GM23338 (cell line): Measurements from ENCODE around the gene HSD17B2. TPM values are rescaled to one million over a fixed set of nuclear protein-coding genes. Genes with fewer than 3 reads are reported as not detected.

Experiments
- ATAC-seq: fragments of 200-7000 bp; cut with Tn5 transposase; 3 replicates; pipeline ENCODE4 v1.9.1; 2020
- DNase-seq: peaks from one replicate; pipeline ENCODE4 v3.0.0-alpha.2; 2015; ENCODE audit warnings: low spot score
- H2AFZ ChIP-seq: fragments of 200-600 bp; sonication (generic); 2 replicates; pipeline ENCODE4 v1.8.0; 2016; ENCODE audit warnings: antibody characterized with exemption, mild to moderate bottlenecking, moderate library complexity
- H3F3A ChIP-seq: fragments of 200-600 bp; sonication (generic); replicated peaks from 2 replicates; pipeline ENCODE4 v1.8.0; 2017; ENCODE audit warnings: antibody characterized with exemption, mixed run types, low read depth
- H3K27ac ChIP-seq: fragments of 200-600 bp; sonication (generic); 2 replicates; pipeline ENCODE4 v1.6.1; 2016; ENCODE audit warnings: low read depth
- H3K27me3 ChIP-seq: fragments of 200-600 bp; sonication (generic); 2 replicates; pipeline ENCODE4 v1.8.0; 2016; ENCODE audit warnings: mild to moderate bottlenecking, mixed run types, moderate library complexity; ENCODE audit not compliant: insufficient read depth
- H3K36me3 ChIP-seq: fragments of 200-600 bp; sonication (generic); 2 replicates; pipeline ENCODE4 v1.8.0; 2016; ENCODE audit warnings: mild to moderate bottlenecking; ENCODE audit not compliant: insufficient read depth
- H3K4me1 ChIP-seq: fragments of 200-600 bp; sonication (generic); 2 replicates; pipeline ENCODE4 v1.8.0; 2016; ENCODE audit warnings: mild to moderate bottlenecking, moderate library complexity; ENCODE audit not compliant: insufficient read depth
- H3K4me2 ChIP-seq: fragments of 200-600 bp; sonication (generic); 2 replicates; pipeline ENCODE4 v1.7.1; 2017; ENCODE audit warnings: mixed run types
- H3K4me3 ChIP-seq: fragments of 200-600 bp; sonication (generic); 2 replicates; pipeline ENCODE4 v1.6.1; 2016; ENCODE audit warnings: mixed run types
- H3K79me2 ChIP-seq: fragments of 200-600 bp; sonication (generic); replicated peaks from 2 replicates; pipeline ENCODE4 v1.8.0; 2017; ENCODE audit warnings: mild to moderate bottlenecking; ENCODE audit not compliant: insufficient read depth
- H3K9me2 ChIP-seq: fragments of 200-600 bp; sonication (generic); 2 replicates; pipeline ENCODE4 v1.8.0; 2017; ENCODE audit not compliant: insufficient read depth
- H4K20me1 ChIP-seq: fragments of 200-600 bp; sonication (generic); replicated peaks from 2 replicates; pipeline ENCODE4 v1.8.0; 2017; ENCODE audit warnings: mild to moderate bottlenecking; ENCODE audit not compliant: insufficient read depth
- H3K27ac Mint-ChIP-seq: 2 replicates; pipeline ENCODE4 v1.8.0; 2020; ENCODE audit warnings: inconsistent platforms, mild to moderate bottlenecking, moderate library complexity, mixed read lengths
- H3K27me3 Mint-ChIP-seq: 3 replicates; pipeline ENCODE4 v1.8.0; 2022; ENCODE audit warnings: low read depth, mild to moderate bottlenecking, moderate library complexity, mixed read lengths, inconsistent platforms; ENCODE audit not compliant: insufficient read depth, poor library complexity
- H3K36me3 Mint-ChIP-seq: 3 replicates; pipeline ENCODE4 v1.8.0; 2021; ENCODE audit warnings: low read depth, mild to moderate bottlenecking, inconsistent platforms, moderate library complexity, mixed read lengths
- H3K4me1 Mint-ChIP-seq: 3 replicates; pipeline ENCODE4 v1.8.0; 2020; ENCODE audit warnings: mild to moderate bottlenecking, inconsistent platforms, mixed read lengths
- H3K4me3 Mint-ChIP-seq: 3 replicates; pipeline ENCODE4 v1.8.0; 2021; ENCODE audit warnings: moderate library complexity, mild to moderate bottlenecking, inconsistent platforms, mixed read lengths
- H3K9me3 Mint-ChIP-seq: 3 replicates; pipeline ENCODE4 v1.8.0; 2020; ENCODE audit warnings: moderate library complexity, mild to moderate bottlenecking, inconsistent platforms, mixed read lengths
- CREB1 ChIP-seq: fragments of 250-450 bp; sonication (Bioruptor Pico); IDR thresholded peaks from 2 replicates; pipeline ENCODE4 v1.5.0; 2020; ENCODE audit warnings: low read depth, mild to moderate bottlenecking, moderate library complexity
- POLR2AphosphoS5 ChIP-seq: IDR thresholded peaks from 2 replicates; pipeline ENCODE4 v1.6.1; 2016; ENCODE audit warnings: antibody characterized with exemption, low read depth
- REST ChIP-seq: IDR thresholded peaks from one replicate; pipeline ENCODE4 v1.6.1; 2018; ENCODE audit warnings: antibody characterized with exemption; ENCODE audit not compliant: unreplicated experiment
- STAT1 ChIP-seq: IDR thresholded peaks from one replicate; pipeline ENCODE4 v1.6.1; 2016; ENCODE audit warnings: antibody characterized with exemption; ENCODE audit not compliant: unreplicated experiment
- ZNF114 ChIP-seq: fragments of 250-450 bp; sonication (Bioruptor Pico); IDR thresholded peaks from 2 replicates; pipeline ENCODE4 v1.5.0; 2020; ENCODE audit warnings: mild to moderate bottlenecking, moderate library complexity
- ZNF462 ChIP-seq: fragments of 250-450 bp; sonication (Bioruptor Pico); IDR thresholded peaks from 2 replicates; pipeline ENCODE4 v1.5.0; 2020; ENCODE audit warnings: mild to moderate bottlenecking, moderate library complexity
- polyA plus RNA-seq: library from polyadenylated mRNA; unstranded; fragments of >200 nt; fragmentation: Nextera tagmentation; extraction: Ambion mirVana; gene quantifications from 2 replicates; pipeline ENCODE4 v1.2.1, GENCODE V29; 2016
- total RNA-seq: library from RNA; depleted of rRNA; stranded (reverse); fragments of >200 nt; shearing (Covaris generic); gene quantifications from 2 replicates; pipeline ENCODE4 v1.2.3, GENCODE V29; 2014

HSD17B2 gene
- total and polyA plus RNA-seq, 2 experiments from 2014 or later: 0.29 TPM; not detected in 1

GRCh38 chr16:82129881-82130280 lies 94.8 kb downstream of the HSD17B2 start:
- Mint-ChIP-seq H3K4me3 (no peak overlapping the region), H3K4me1 (peaks cover 12% of the 10 kb centered on the region), H3K36me3 (no peaks in the 10 kb centered on the region; the same call in 1 of the 3 replicates), H3K27ac (no peak overlapping the region), H3K9me3 (no peaks in the 10 kb centered on the region; the same call in 2 of the 3 replicates), H3K27me3 (no peaks in the 10 kb centered on the region)
- no peak for ATAC-seq
- Histone ChIP-seq H3K36me3 (no peaks in the 10 kb centered on the region), H3K27me3 (no peaks in the 10 kb centered on the region), H3K4me1 (no peaks in the 10 kb centered on the region), H4K20me1 (no peaks in the 10 kb centered on the region), H3K4me2 (no peak overlapping the region), H3F3A (no peaks in the 10 kb centered on the region), H3K79me2 (no peaks in the 10 kb centered on the region), H3K9me2 (no peaks in the 10 kb centered on the region), H2AFZ (no peak overlapping the region), H3K4me3 (no peak overlapping the region), H3K27ac (no peak overlapping the region)
- no peak for TF ChIP-seq CREB1 (CRISPR knock-in tag)
- TF ChIP-seq ZNF462 (CRISPR knock-in tag): no peak
- TF ChIP-seq ZNF114 (CRISPR knock-in tag): no peak
- no peak for TF ChIP-seq POLR2AphosphoS5
- no peak for TF ChIP-seq REST
- TF ChIP-seq STAT1: no peak
- no peak for DNase-seq
